ENCODE data around the gene ARSD. TPM values are rescaled to one million over a fixed set of nuclear protein-coding genes. Genes with fewer than 3 reads are reported as not detected.

Gene ARSD
- total RNA-seq, 2 donors from 2014 or later = 4.9 to 15.7 TPM

DNA sequence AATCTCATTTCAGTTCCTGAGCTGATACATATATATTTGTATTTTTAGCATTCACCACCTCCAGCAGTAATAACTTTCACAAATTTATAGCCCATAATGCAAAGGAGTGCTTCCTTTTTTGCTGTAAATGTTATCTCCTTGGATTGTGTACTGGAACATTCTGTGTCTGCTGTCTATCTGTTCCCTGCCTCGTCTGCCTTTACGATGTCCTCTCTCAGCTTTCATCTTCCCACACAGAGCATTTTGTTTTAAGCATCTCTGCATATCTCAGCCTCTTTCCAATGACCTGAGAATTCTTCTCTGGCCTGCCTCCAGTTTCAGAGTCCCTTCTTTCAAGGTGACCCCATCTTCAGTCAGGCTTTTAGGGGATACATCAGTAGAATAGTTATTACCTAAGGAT lies 57.3 kb downstream of the ARSD start:
- no peak for DNase-seq
- Mint-ChIP-seq H3K9me3 (peaks cover 18% of the 10 kb centered on the region), H3K4me1 (peaks cover 6% of the 10 kb centered on the region), H3K4me3 (no peak overlapping the region), H3K36me3 (ENCODE audit: low read depth) (peaks cover 66% of the 10 kb centered on the region), H3K27me3 (ENCODE audit: insufficient read depth) (no peaks in the 10 kb centered on the region), H3K27ac (peak overlapping the region; percentile 16)
- TF ChIP-seq, protein P1, sequence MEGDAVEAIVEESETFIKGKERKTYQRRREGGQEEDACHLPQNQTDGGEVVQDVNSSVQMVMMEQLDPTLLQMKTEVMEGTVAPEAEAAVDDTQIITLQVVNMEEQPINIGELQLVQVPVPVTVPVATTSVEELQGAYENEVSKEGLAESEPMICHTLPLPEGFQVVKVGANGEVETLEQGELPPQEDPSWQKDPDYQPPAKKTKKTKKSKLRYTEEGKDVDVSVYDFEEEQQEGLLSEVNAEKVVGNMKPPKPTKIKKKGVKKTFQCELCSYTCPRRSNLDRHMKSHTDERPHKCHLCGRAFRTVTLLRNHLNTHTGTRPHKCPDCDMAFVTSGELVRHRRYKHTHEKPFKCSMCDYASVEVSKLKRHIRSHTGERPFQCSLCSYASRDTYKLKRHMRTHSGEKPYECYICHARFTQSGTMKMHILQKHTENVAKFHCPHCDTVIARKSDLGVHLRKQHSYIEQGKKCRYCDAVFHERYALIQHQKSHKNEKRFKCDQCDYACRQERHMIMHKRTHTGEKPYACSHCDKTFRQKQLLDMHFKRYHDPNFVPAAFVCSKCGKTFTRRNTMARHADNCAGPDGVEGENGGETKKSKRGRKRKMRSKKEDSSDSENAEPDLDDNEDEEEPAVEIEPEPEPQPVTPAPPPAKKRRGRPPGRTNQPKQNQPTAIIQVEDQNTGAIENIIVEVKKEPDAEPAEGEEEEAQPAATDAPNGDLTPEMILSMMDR (conservative IDR thresholded peaks at IDR 0.05) = no peak
- H3K9ac ChIP-seq (ENCODE audit: extremely low read depth, low read length, poor library complexity, severe bottlenecking) = no peak overlapping the region
- no peak overlapping the region for H3K27ac ChIP-seq (ENCODE audit: low read depth, low read length)
- H3K27me3 ChIP-seq (ENCODE audit: control insufficient read depth, insufficient read depth, low read length, poor library complexity, severe bottlenecking) = no peaks in the 10 kb centered on the region
- H3K36me3 ChIP-seq (ENCODE audit: control insufficient read depth, insufficient read depth, low read length) = peaks cover 28% of the 10 kb centered on the region
- H3K9me3 ChIP-seq (ENCODE audit: control insufficient read depth, low read length) = peaks cover 9% of the 10 kb centered on the region
- H3K4me1 ChIP-seq (ENCODE audit: control insufficient read depth, insufficient read depth, low read length) = no peaks in the 10 kb centered on the region
- 70 to 93% methylated on average over 2 of the region's 2 CpGs for WGBS, 2 experiments (ENCODE audit: insufficient coverage in 1 of 2, insufficient read length in 1 of 2)
- H3K4me3 ChIP-seq (ENCODE audit: low read length) = no peak overlapping the region

DNA sequence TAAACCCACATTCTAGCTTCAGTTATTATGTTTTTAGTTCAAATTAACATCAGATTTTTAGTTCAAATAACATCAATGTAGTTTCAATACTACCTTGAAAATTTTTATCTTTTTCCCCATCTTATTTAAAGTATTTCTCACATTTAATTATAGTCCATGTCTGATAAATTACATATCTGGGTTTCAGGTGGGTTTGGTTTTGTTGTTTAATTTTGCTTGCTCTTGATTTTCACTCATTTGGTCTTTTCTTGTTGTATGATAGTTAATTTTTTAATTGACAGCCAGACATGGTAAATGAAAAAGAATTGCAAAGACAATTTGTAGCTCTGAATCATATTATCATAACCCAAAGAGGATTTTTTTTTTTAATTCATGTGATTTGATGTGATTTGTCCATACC lies 58.5 kb downstream of the ARSD start:
- Histone ChIP-seq H3K9ac (ENCODE audit: extremely low read depth, low read length, poor library complexity, severe bottlenecking) (no peak overlapping the region), H3K27ac (ENCODE audit: low read depth, low read length) (no peak overlapping the region), H3K9me3 (ENCODE audit: control insufficient read depth, low read length) (peaks cover 9% of the 10 kb centered on the region), H3K4me1 (ENCODE audit: control insufficient read depth, insufficient read depth, low read length) (no peaks in the 10 kb centered on the region), H3K4me3 (ENCODE audit: low read length) (no peak overlapping the region), H3K27me3 (ENCODE audit: control insufficient read depth, insufficient read depth, low read length, poor library complexity, severe bottlenecking) (no peaks in the 10 kb centered on the region), H3K36me3 (ENCODE audit: control insufficient read depth, insufficient read depth, low read length) (peaks cover 29% of the 10 kb centered on the region)
- H3K36me3 Mint-ChIP-seq (ENCODE audit: low read depth) = peaks cover 70% of the 10 kb centered on the region
- no peak overlapping the region for H3K27ac Mint-ChIP-seq
- TF ChIP-seq, protein P1 (conservative IDR thresholded peaks at IDR 0.05) = no peak
- peaks cover 5% of the 10 kb centered on the region for H3K4me1 Mint-ChIP-seq
- peaks cover 17% of the 10 kb centered on the region for H3K9me3 Mint-ChIP-seq
- no peak for DNase-seq
- no peak overlapping the region for H3K4me3 Mint-ChIP-seq
- H3K27me3 Mint-ChIP-seq (ENCODE audit: insufficient read depth) = no peaks in the 10 kb centered on the region

DNA sequence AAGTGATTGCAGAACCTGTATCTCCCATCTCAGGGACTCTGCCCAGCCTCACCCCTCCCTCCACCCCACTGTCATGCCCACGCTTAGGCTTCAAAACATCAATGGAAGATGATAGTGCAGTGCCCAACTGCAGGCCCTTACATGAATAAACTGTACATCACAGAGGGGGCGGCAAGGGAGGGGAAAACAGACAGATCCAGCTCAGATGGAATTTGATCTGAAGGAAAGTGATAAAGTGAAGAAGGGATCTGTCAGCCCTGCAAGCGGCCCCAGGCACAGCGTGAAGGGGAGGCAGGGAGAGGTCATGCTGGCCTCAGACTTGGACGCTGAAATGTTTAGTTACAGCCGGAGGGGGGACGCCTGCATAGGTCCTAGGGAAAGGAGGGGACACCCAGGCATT lies 61.9 kb downstream of the ARSD start:
- TF ChIP-seq, protein P1 (conservative IDR thresholded peaks at IDR 0.05) = no peak
- Mint-ChIP-seq H3K9me3 (no peaks in the 10 kb centered on the region), H3K36me3 (ENCODE audit: low read depth) (peaks cover 71% of the 10 kb centered on the region), H3K4me1 (peaks cover 6% of the 10 kb centered on the region), H3K27ac (no peak overlapping the region), H3K27me3 (ENCODE audit: insufficient read depth) (no peaks in the 10 kb centered on the region), H3K4me3 (no peak overlapping the region)
- peaks cover 38% of the 10 kb centered on the region for H3K36me3 ChIP-seq (ENCODE audit: control insufficient read depth, insufficient read depth, low read length)
- no peak overlapping the region for H3K4me3 ChIP-seq (ENCODE audit: low read length)
- no peak for DNase-seq
- H3K9me3 ChIP-seq (ENCODE audit: control insufficient read depth, low read length) = no peaks in the 10 kb centered on the region
- H3K4me1 ChIP-seq (ENCODE audit: control insufficient read depth, insufficient read depth, low read length) = no peaks in the 10 kb centered on the region
- H3K27me3 ChIP-seq (ENCODE audit: control insufficient read depth, insufficient read depth, low read length, poor library complexity, severe bottlenecking) = no peaks in the 10 kb centered on the region
- no peak overlapping the region for H3K9ac ChIP-seq (ENCODE audit: extremely low read depth, low read length, poor library complexity, severe bottlenecking)
- 92% methylated on average over 7 of the region's 7 CpGs; no CpG with 5 or more reads in 1 of the 2 experiments for WGBS, 2 experiments (ENCODE audit: insufficient coverage in 1 of 2, insufficient read length in 1 of 2)
- no peak overlapping the region for H3K27ac ChIP-seq (ENCODE audit: low read depth, low read length)

Measured in endodermal cell (in vitro differentiated cells).